Measurements from ENCODE around the gene PHACTR4.

PHACTR4 gene

GRCh38 chr1:28417441-28417922 lies 47.9 kb downstream of the PHACTR4 start:
- H3K4me3 ChIP-seq (ENCODE audit: low read depth, low read length), result no peak overlapping the region
- no peak for TF ChIP-seq CTCF (IDR thresholded peaks at IDR 0.05; ENCODE audit: borderline replicate concordance, insufficient read depth, low read depth, low read length)

- no peak overlapping the region for H3K4me3 ChIP-seq (ENCODE audit: low read depth, low read length)
- no peak for TF ChIP-seq CTCF (IDR thresholded peaks at IDR 0.05; ENCODE audit: borderline replicate concordance, insufficient read depth, low read depth, low read length)
Measured at GRCh38 chr1:28417926-28418637, 48.5 kb downstream of the PHACTR4 start.

GRCh38 chr1:28421744-28422143 lies 52.2 kb downstream of the PHACTR4 start:
- no peak overlapping the region for H3K4me3 ChIP-seq (ENCODE audit: low read depth, low read length)
- TF ChIP-seq CTCF (IDR thresholded peaks at IDR 0.05; ENCODE audit: borderline replicate concordance, insufficient read depth, low read depth, low read length), result no peak

- H3K4me3 ChIP-seq (ENCODE audit: low read depth, low read length), result no peak overlapping the region
- TF ChIP-seq CTCF (IDR thresholded peaks at IDR 0.05; ENCODE audit: borderline replicate concordance, insufficient read depth, low read depth, low read length), result no peak
Measured at GRCh38 chr1:28426831-28427230, 57.3 kb downstream of the PHACTR4 start.

- no peak for TF ChIP-seq CTCF (IDR thresholded peaks at IDR 0.05; ENCODE audit: borderline replicate concordance, insufficient read depth, low read depth, low read length)
- no peak overlapping the region for H3K4me3 ChIP-seq (ENCODE audit: low read depth, low read length)
Measured at GRCh38 chr1:28428012-28428411, 58.5 kb downstream of the PHACTR4 start.

GRCh38 chr1:28428990-28429520 lies 59.5 kb downstream of the PHACTR4 start:
- no peak overlapping the region for H3K4me3 ChIP-seq (ENCODE audit: low read depth, low read length)
- no peak for TF ChIP-seq CTCF (IDR thresholded peaks at IDR 0.05; ENCODE audit: borderline replicate concordance, insufficient read depth, low read depth, low read length)

GRCh38 chr1:28436211-28436769 lies 66.8 kb downstream of the PHACTR4 start:
- TF ChIP-seq CTCF (IDR thresholded peaks at IDR 0.05; ENCODE audit: borderline replicate concordance, insufficient read depth, low read depth, low read length), result 0 out of 2 replicates have a peak, but pooled peaks have one; percentile 3
- H3K4me3 ChIP-seq (ENCODE audit: low read depth, low read length), result no peak overlapping the region
